Left lung (tissue), 8 donors: Measurements from ENCODE around the gene ANXA8. TPM values are rescaled to one million over a fixed set of nuclear protein-coding genes. Genes with fewer than 3 reads are reported as not detected.

Experiments used
- polyA plus RNA-seq, 6 donors: library from polyadenylated mRNA; unstranded; fragments of 120-200 nt; gene quantifications; one replicate each; pipeline ENCODE4 v1.2.1, GENCODE V29; 2013; ENCODE audit not compliant: insufficient read length in 6 of 6
- total RNA-seq, 2 donors: library from RNA; stranded (reverse); fragmentation: NEBNext Ultra II Directional; extraction: Animal tissue kit (Norgen Biotek cat#: 25700); gene quantifications; one replicate each; pipeline ENCODE4 v1.2.1, GENCODE V29; 2021
- donor health status: DM: no; HTN: yes; CAD: no.
- donor health status: DM: no; HTN: no; CAD: no.

Gene ANXA8
- total and polyA plus RNA-seq, 8 donors = 1.00 to 7.7 (median 2.5) TPM

Other genes starting within 250 kb of the ANXA8 start
- 10 to 100 TPM in 1 of 2 donors, 1 to 10 TPM in 1; 9.4 to 35.2 TPM for gene GDF10, start 183.9 kb downstream of the ANXA8 start, total RNA-seq
- 100 to 1,000 TPM in 4 of 6 donors, 10 to 100 TPM in 2; 93.0 to 169 (median 111) TPM for gene GDF10, start 183.9 kb downstream of the ANXA8 start, polyA plus RNA-seq
- not detected for gene GDF2, start 161.7 kb downstream of the ANXA8 start, total RNA-seq
- gene GDF2, start 161.7 kb downstream of the ANXA8 start, polyA plus RNA-seq = under 1 TPM; 0.20 to 0.39 (median 0.23) TPM
- not detected for gene RBP3, start 135.8 kb downstream of the ANXA8 start, total RNA-seq
- under 1 TPM in 3 of 6 donors, not detected in 3; 0.07 to 0.14 (median 0.09) TPM for gene RBP3, start 135.8 kb downstream of the ANXA8 start, polyA plus RNA-seq
- under 1 TPM; 0.38 to 0.73 TPM for gene ZNF488, start 99.8 kb downstream of the ANXA8 start, total RNA-seq
- gene ZNF488, start 99.8 kb downstream of the ANXA8 start, polyA plus RNA-seq = 1 to 10 TPM; 1.6 to 3.1 (median 2.3) TPM
- not detected for gene FAM25G, start 7.6 kb upstream of the ANXA8 start, total RNA-seq
- gene FAM25G, start 7.6 kb upstream of the ANXA8 start, polyA plus RNA-seq = not detected
- 1 to 10 TPM; 6.3 to 7.8 TPM for gene AGAP9, start 39.5 kb upstream of the ANXA8 start, total RNA-seq
- gene AGAP9, start 39.5 kb upstream of the ANXA8 start, polyA plus RNA-seq = 10 to 100 TPM in 5 of 6 donors, 1 to 10 TPM in 1; 7.8 to 45.9 (median 24.5) TPM